HG02610 (cell line): ENCODE results near the gene CALHM3.

Experiments used
- ATAC-seq: cut with Tn5 transposase; IDR thresholded peaks from one replicate; pipeline ENCODE4 v1.9.1; 2021; ENCODE audit warnings: mild to moderate bottlenecking, moderate library complexity; ENCODE audit not compliant: unreplicated experiment

CALHM3 gene

DNA sequence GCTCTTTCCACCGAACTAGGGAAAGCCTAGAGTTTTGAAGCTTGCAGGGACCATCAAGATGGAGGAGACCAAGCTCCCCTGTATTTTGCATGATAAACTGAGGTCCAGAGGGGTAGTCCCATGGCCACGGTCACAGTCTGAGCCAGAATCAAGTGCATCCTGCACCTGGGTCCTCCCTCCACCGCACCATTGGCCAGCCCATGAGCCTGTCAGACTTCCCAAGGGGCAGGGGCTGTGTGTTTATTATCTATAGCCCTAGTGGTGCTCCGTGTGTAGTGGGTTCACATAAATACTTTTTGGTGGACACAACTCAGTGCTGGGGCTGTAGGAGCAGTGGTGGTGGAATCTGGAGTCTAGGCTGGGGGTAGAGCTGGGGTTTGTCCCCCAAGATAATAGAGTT, 3.6 kb downstream of the CALHM3 start:
- no peak for ATAC-seq

DNA sequence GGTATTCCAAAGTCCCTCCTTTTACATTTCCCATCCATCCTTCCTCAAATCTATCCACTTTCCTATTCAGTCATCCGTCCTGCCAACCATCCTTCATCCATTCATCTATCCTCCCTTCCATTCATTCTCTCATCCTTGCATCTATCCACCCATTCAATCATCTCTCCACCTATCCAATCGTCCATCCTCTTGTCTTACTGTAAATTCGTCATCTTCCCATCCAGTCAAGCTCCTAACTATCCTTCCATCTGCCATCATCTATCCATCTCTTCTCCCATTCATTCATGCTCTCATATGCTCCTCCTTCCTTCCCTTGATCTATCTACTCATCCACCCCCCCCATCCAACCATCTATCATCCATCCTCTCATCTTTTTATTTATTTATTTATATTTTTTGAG, 5.0 kb downstream of the CALHM3 start:
- no peak for ATAC-seq

DNA sequence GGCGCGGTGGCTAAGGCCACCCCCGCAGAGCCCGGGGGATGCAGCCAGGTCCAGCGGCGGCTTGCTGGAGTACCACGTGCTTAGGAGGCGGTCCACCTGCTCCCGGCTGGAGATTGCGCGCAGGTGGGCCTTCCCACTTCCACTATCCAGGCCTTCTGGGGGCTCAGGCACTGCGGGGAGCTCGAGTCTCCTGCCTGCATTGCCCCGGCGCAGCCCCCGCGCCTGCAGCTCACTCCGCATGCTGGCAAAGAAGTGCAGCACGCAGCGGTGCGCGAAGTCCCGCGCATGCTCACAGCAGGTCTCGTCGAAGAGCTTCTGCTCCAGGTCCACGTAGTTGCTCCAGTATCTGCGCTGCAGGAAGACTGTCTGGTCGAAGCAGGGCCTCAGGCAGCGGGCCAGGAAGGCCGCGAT, 5.8 kb downstream of the CALHM3 start:
- ATAC-seq: no peak

DNA sequence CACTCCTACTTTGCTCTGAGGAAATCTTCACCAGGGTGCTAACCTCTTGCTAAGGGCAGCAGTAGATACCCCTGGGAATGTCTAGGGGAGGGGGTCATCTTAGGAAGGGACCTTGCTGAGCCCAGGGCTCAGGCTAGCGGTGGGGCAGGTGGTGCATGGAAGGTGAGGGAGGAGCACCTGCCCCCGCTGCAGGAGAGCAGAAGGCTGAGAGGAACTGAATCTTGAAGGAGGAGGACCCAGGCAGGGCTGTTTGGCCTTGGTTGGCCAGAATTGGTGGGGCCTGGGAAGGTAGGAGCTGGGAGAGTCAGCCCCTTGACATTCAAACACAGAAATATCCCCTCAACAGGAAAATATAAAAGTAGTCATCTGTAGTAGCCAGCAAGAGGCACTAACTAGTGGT, 7.0 kb downstream of the CALHM3 start:
- peak; percentile 32 for ATAC-seq

DNA sequence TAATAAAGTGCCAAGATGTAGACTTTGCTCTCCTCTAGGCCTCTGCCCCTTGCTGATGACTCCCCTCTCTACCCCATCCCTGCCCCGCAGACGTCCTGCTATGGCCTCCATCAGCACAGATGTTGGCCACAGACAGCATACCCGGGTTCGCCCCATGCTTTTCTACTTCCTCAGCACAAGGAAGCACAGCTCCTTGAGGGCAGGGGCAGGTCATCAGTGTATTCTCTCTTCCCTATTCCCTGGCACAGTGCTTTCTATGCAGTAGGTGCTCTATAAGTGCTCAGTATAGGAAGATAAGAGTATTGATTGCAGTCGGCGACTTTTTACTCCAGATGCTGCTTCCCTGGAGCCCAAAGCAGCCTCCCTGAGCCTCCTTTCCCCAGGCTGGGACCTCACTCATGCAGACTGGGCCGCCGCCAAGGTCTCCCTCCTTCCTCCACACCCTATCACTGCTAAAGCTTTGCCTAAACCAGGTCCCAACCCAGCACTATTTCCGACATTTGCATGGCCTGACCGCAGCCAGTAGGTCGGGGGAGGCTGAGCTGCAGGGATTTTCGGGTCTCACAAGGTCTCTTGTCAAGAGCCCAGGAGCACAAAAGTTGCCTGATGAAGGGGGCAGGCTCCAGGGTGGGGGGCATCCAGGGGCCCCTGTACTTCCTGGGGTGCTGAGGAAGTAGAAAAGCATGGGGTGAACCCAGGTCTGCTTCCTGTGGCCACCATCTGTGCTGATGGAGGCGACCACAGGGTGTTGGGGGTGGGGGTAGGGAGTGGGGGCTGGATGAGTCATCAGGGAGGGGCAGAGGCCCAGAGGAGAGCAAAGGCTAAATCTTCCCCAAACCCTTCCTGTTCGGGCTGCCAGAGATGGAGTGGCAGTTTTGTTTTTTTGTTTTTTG, 8.0 kb downstream of the CALHM3 start:
- ATAC-seq: peak; percentile 65

DNA sequence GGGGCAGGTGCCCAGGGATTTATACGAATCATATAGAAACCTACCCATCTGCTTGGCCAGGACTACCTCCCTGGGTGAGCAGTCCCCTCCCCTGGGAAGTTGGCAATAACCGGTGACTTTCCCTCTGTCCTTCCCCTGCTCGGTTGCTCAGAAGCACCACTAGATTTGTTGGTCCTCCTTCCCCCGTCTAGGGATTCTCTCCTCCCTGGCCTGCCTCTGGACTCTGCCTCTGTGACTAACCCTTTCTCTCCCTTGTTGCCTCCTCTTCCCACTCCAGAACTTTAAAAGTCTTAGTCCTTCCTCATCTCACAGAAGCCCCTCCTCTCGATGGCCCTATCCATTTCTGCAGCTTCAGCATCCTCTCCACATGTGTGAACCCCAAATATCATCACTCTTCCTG, 9.8 kb downstream of the CALHM3 start:
- no peak for ATAC-seq

DNA sequence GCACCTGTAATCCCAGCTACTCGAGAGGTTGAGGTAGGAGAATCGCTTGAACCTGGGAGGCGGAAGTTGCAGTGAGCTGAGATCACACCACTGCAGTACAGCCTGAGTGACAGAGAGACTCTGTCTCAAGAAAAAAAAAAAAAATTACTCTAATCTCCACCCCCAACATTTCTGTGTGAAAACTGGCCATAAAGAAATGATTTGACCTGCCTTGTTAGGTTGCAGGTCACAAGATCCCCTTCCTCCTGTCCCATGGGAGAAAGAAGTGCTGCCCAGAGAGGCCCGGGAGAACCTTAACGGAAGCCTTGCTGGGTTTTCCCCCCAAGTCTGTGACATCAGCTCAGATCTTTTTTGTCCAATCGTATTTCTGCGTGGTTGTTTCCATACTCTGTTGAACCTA, 11.6 kb downstream of the CALHM3 start:
- peak; percentile 34 for ATAC-seq

DNA sequence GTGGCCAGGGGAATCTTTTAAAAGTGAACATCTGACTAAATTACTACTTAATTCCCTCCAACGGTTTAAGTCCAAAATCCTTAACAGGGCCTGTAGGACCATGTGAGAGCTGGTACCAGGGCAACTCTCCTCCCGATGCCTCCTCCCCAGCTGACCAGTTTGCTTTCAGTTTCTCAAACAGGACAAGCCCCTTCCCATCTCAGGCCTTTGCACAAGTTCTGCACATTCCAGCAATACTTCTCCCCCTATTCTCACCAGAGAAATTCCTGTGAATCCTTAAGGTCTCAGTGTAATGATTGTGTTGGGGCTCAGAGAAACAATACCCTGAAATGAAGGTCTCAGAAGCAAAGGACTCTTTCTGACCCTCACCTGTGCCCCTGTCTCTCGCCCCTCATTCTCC, 12.3 kb downstream of the CALHM3 start:
- ATAC-seq: no peak

DNA sequence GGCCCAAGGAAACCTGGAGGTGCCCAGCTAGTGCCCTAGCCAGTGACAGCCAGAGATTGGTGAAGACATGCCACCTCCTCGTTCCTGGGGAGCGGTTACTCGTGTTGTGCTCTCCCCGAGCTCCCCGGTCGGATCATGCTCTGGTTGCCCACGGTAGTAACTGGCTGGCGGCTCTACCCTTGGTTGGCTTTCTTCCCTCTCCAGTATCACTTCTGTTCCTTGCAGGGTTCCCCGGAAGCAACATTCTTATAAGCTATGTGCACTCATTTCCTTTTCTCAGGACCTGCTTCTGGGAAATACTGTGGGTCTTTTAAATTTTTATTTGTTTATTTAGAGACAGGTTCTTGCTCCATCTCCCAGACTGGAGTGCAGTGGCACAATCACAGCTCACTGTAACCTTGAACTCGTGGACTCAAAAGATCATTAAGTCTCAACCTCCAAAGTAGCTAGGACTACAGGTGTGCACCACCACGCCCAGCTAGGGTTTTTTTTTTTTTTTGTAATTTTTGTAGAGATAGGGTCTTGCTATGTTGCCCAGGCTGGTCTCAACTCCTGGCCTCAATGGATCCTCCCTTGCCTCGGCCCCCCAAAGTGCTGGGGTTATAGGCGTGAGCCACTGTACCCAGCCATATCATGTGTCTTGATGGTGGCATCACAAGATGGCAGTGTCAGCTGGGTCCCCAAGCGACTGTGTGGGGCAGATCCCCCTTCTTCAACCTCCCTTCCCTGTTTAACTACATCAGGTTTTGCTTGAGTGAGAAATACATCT, 13.4 kb downstream of the CALHM3 start:
- no peak for ATAC-seq

DNA sequence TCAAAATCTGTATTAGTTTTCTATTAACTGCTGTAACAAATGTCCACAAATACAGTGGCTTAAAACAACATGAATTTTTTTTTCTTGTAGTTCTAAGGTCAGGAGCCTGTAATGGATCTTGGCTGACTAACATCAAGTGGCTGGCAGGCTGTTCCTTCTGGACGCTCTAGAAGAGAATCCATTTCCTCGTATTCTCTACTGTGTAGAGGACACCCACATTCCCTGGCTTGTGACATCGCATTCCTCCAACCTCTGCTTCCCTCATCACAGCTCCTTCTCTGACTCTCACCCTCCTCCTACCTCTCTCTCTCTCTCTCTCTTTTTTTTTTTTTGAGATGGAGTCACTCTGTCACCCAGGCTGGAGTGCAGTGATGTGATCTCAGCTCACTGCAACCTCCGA, 15.5 kb downstream of the CALHM3 start:
- no peak for ATAC-seq

DNA sequence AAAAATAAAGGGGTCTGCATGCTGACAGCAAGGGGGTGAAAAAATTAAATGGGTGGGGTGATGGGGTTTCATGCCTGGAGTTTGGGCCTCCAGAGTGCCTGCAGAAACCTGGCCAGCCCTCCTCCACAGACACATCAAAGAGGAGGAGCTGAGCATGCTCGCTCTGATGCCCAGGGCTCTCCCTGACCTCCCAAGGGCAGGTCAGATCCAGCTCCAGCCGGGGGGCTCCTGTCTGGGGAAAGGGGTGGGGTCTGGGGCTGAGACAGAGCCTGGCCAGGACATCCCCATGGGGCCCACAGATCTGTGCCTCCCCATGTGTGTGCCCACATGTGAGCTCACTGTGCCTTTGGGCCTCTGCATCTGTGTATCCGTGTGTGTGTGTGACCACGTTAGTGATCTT, 19.4 kb downstream of the CALHM3 start:
- ATAC-seq: no peak

DNA sequence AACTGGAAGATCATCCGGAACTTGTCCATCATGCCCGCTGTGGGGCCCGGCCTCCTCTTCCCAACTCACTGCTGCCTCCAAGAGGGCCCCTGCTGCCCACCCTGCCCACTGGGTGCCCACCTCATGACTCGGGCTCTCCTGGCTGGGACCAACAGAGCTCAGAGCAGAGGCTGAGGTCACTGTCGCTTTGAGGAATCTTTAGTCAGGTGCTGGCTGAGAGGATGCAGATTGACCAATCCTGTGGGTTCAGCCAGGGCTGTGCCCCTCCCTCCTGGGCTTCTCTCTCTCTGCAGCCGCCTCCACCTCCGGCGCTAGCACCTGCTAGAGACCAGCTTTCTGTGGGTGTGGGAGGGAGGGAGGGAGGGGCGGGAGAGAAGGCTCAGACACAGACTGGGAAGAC, 20.3 kb downstream of the CALHM3 start, which contains the start of gene CALHM1:
CALHM1 (minus strand) TSS at position 181 of the 400 bp plus-strand sequence; CDS start at position 32, 149 bp downstream.
- peak; percentile 84 for ATAC-seq

DNA sequence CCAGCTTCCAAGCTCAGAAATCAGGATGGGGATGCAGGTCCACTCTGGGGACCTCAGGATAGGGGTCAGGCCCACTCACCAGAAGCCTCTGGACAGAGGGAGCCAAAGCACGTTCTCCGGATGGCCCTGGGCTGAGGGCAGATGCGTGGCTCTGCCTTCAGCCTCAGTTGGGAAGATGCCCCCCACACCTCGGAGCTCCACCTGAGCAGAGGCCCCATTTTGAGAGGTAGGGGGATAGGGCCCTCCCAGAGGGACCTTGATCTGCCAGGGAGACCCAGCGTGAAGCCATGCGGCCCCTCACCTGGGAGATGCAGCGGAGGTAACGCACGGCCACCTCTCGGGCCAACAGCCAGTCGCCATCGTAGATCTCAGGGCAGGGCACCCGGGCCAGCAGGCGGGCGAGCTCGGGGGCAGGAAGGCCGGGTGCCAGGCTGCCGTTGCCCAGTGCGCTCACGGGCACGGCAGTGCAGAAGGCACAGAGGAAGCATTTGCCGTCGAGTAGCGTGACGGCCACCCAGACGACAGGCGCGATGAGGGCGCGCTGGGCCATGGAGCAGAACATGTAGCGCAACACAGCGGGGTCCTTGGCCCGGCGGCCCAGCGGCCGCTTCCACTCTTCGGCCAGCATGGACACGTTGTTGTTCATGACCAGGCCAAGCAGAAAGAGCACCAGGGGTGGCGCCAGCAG, 21.0 kb downstream of the CALHM3 start:
- ATAC-seq: no peak

DNA sequence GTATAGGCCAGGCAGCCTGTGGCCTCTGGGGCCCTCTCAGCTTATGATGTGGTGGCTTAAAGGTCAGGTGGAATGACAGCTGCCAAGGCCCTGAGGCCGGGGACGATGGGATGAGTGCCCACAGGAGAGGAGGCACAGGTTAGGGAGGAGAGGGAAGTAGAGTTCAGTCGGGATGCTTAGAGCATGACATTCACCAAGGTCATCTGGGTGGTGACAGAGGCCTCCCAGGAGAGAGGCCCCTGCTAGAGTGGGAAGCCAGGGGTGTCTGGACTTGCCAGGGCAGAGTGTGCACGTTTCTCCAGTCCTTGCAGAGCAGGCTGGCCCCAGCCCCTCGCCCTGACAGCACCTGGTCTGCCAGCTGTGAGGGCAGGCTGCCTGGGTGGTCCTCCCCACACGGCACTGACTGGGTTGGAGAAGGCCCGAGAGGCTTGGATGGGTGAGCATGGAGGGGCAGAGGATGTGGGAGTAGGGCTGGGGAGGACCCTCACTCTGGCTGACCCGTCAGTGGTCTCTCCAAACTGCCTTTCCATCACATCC, 21.8 kb downstream of the CALHM3 start:
- ATAC-seq: no peak

DNA sequence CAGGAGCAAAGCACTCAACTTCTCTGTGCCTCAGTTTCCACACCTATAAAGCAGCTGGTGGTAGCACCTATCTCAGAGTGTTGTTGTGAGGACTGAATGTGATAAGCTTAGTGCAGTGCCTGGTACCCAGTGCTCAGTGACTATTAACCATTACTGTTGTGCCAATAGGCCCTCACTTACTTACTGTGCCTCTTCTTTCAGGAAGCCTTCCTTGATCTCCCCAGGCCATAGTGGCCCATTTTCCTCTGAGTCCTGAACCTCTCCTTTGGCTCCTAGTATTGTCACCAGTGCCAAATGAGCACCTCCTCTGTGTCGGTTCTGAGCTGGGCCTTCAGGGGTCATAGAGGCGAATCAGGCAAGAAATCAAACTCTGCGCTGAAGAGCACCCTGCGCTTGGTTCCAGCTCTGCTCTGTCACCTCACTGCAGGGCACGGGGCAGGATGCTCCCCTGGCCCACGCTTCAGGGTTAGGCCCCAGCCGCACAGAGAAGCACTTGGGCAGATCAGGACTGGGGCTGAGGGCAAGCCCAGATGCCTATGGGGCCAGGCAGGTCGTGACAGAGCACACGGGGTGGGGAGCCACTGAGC, 22.9 kb downstream of the CALHM3 start:
- no peak for ATAC-seq

DNA sequence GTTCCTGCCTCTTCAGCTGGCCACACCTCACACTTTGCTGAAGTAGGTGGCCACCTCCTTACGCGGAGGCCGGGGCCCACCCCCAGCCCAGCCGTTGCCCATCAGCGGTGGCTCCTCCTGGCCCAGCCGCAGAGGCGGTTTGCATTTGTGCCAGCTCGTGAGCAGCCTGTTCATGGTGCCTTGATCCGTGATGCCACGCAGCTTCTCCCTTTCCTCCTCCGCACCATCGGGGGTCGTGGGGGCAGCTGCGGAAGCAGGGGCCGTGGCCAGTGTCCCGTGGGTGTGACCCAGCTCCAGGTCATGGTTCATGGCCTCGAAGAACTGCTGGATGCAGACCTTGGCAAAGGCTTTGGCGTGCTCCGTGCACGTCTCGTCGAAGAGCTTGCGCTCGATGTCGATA, 23.8 kb downstream of the CALHM3 start:
- no peak for ATAC-seq

DNA sequence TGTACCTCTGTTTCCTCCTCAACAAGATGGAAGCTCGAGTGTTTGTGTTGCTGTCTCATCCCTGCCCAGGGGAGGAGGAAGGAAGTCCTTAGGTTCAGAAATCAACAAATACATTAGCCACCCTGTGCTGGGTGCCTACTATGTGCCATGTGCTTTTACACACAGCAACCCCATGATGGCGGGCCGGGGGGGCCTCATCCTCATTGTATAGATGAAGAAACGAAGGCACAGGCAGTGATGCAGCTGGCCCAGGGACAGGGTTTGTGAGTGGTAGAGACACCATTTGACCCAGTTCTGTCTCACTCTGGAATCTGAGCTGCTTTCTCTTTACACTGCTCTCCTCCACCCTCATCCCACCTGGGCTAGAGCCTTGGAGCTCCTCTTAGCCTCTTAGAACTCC, 25.0 kb downstream of the CALHM3 start:
- no peak for ATAC-seq

DNA sequence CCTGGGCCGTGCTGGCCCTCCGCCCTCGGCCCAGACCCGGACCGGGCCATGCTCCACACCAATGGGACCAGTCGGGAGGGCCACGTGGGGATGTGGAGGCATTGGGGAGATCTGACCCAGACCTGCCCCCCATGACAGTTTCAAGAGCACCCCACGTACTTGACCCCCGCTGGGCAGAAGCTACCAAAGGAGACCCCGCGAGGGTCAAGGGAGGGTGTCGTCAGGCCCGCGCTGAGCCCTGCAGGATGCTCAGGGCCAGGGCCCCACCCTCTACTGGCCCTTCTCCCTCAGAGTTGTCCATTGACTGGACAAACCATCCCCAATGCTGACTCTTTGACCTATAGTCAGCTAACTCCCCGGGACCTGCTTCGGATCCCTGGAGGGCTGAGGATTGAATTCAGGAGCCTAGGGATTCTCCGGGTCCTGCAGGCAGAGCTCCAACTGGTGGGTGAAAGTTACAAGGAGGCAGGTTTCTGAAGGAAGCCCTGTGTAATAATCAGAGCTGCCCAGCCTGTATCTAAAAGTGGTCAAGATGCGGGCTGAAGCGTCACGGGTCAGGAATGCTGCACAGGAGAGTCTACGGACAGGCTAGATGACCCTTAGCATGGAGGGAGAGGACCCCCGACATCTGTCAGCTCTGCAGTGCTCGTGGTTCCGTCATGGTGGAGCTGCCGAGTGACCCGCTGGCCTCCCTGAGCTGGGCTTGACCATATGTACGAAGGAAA, 26.4 kb downstream of the CALHM3 start:
- ATAC-seq: peak; percentile 4

DNA sequence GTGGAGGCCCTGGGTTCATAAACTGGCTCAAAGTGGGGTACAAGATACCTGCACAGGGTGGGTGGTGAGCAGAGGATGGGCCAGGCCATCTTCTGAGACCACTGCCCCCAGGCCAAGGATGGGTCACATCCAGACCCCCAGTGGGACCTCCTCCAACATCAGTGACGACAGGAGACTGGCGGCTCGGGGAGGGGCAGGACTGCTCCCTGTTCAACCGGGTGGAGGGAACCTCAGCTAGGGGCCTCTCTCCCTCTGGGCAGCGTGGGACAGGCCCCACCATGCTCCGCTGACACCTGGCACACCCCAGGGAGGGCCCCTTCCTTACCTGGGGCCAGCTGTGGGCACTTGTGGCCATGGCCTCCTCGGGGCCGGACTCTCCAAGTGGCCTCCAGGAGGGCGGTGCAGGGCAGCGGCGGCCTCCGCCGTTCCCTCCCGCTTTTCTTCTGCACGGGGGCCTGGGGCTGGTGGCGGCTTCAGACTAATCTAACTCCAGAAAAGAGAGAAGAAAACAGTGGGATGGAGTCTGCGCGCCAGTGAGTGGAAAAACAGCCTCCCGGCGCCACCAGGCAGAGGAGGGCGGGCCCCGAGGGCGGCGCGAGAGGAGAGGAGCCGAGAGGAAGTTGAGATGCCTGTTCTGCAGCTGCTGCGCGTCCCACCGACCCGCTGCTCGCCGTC, 27.1 kb downstream of the CALHM3 start, which contains the start of gene CALHM2:
CALHM2 (minus strand) TSS at position 540 of the 675 bp plus-strand sequence. CDS start 2,429 bp downstream, outside the sequence.
- peak; percentile 68 for ATAC-seq
